ENCODE data around the gene TMEM184B. TPM values are rescaled to one million over a fixed set of nuclear protein-coding genes. Genes with fewer than 3 reads are reported as not detected.

TMEM184B gene
- total and polyA plus RNA-seq, 2 experiments from 2014 or later = 42.2 to 95.1 TPM

DNA sequence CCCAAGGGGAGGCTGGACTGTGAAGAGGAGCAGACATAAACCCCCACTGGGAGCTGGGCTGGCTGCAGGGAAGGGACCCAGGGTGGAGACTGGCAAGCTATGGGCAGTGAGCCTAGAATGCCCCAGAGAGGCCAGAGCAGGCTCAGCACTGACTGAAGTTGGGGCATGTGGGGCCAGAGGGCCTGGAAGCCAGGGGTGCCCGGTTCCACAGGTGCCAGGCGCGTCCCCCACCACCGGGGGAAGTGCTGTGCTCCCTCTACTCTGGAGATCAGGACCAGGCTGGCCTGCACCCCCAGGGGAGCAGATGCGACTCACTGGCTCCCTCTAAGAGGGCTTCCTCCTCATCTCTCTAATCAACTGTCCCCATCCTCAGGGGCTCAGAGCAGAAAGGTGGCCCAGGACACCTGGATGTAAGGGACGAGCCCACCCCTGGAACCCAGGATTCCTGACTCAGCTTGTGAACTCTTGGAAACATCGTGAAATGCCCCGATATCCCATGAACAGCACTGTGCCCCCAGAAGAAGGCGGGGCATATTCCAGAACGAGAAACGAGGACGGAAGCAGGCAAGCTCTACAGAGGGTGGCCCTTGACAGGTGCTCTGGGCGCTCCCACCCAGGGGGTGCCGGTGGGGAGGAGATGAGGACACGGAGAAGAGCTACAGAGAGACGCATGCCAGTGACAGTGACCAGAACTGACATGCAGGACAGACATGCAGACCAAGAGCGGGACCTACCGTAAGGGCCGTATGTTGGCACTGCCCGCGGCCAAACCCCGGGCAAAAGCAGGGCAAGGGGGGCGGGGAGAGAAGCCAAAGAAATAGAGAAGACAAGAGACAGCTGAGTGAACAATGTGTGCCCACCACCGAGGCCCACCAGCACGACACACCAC is 50.7 kb downstream of the TMEM184B start (continued):
- TF ChIP-seq, protein P1, sequence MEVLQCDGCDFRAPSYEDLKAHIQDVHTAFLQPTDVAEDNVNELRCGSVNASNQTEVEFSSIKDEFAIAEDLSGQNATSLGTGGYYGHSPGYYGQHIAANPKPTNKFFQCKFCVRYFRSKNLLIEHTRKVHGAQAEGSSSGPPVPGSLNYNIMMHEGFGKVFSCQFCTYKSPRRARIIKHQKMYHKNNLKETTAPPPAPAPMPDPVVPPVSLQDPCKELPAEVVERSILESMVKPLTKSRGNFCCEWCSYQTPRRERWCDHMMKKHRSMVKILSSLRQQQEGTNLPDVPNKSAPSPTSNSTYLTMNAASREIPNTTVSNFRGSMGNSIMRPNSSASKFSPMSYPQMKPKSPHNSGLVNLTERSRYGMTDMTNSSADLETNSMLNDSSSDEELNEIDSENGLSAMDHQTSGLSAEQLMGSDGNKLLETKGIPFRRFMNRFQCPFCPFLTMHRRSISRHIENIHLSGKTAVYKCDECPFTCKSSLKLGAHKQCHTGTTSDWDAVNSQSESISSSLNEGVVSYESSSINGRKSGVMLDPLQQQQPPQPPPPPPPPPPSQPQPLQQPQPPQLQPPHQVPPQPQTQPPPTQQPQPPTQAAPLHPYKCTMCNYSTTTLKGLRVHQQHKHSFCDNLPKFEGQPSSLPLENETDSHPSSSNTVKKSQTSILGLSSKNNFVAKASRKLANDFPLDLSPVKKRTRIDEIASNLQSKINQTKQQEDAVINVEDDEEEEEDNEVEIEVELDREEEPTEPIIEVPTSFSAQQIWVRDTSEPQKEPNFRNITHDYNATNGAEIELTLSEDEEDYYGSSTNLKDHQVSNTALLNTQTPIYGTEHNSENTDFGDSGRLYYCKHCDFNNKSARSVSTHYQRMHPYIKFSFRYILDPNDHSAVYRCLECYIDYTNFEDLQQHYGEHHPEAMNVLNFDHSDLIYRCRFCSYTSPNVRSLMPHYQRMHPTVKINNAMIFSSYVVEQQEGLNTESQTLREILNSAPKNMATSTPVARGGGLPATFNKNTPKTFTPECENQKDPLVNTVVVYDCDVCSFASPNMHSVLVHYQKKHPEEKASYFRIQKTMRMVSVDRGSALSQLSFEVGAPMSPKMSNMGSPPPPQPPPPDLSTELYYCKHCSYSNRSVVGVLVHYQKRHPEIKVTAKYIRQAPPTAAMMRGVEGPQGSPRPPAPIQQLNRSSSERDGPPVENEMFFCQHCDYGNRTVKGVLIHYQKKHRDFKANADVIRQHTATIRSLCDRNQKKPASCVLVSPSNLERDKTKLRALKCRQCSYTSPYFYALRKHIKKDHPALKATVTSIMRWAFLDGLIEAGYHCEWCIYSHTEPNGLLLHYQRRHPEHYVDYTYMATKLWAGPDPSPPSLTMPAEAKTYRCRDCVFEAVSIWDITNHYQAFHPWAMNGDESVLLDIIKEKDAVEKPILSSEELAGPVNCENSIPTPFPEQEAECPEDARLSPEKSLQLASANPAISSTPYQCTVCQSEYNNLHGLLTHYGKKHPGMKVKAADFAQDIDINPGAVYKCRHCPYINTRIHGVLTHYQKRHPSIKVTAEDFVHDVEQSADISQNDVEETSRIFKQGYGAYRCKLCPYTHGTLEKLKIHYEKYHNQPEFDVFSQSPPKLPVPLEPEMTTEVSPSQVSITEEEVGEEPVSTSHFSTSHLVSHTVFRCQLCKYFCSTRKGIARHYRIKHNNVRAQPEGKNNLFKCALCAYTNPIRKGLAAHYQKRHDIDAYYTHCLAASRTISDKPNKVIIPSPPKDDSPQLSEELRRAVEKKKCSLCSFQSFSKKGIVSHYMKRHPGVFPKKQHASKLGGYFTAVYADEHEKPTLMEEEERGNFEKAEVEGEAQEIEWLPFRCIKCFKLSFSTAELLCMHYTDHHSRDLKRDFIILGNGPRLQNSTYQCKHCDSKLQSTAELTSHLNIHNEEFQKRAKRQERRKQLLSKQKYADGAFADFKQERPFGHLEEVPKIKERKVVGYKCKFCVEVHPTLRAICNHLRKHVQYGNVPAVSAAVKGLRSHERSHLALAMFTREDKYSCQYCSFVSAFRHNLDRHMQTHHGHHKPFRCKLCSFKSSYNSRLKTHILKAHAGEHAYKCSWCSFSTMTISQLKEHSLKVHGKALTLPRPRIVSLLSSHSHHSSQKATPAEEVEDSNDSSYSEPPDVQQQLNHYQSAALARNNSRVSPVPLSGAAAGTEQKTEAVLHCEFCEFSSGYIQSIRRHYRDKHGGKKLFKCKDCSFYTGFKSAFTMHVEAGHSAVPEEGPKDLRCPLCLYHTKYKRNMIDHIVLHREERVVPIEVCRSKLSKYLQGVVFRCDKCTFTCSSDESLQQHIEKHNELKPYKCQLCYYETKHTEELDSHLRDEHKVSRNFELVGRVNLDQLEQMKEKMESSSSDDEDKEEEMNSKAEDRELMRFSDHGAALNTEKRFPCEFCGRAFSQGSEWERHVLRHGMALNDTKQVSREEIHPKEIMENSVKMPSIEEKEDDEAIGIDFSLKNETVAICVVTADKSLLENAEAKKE (CRISPR knock-in tag; IDR thresholded peaks at IDR 0.05) = no peak
- TF ChIP-seq EZH2 (IDR thresholded peaks at IDR 0.05; ENCODE audit: low read depth, unreplicated experiment) (no peak), NANOG (IDR thresholded peaks at IDR 0.05; ENCODE audit: borderline replicate concordance) (no peak)

DNA sequence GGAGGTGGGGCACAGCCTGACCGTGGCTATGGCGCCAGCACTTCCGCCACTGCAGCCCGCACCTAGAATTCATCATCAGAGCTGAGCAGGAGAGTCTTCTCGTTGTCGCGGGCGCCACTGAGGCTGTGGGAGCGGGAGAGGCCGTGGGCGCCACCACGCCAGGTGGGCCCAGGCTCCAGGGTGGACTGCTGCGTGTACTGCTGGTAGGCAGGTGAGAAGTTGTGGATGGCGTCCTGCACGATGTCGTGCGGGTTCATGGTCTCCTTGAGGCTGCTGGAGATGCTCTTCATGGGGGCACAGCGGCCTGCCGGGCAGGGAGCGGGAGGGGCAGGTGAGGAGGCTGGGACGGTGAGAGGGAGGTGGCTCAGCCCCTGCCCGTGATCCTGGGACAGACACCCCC is 51.4 kb downstream of the TMEM184B start:
- no peaks in the 10 kb centered on the region for H3K9me2 ChIP-seq (ENCODE audit: insufficient read depth)
- 0 out of 2 replicates have a peak, but pooled peaks cover 15% of the 10 kb centered on the region for H3F3A ChIP-seq (replicated peaks; ENCODE audit: low read depth)
- H3K27me3 ChIP-seq (ENCODE audit: insufficient read depth) = no peaks in the 10 kb centered on the region
- Mint-ChIP-seq H3K9me3 (peaks cover 3% of the 10 kb centered on the region; the same call in 1 of the 3 replicates), H3K4me3 (no peak overlapping the region), H3K27ac (peak overlapping the region; percentile 48; the same call in 1 of the 2 replicates), H3K36me3 (ENCODE audit: low read depth) (peaks cover 7% of the 10 kb centered on the region), H3K4me1 (peaks cover 28% of the 10 kb centered on the region), H3K27me3 (ENCODE audit: insufficient read depth, low read depth, poor library complexity) (peaks cover 25% of the 10 kb centered on the region)
- H3K79me2 ChIP-seq (replicated peaks; ENCODE audit: insufficient read depth) = no peaks in the 10 kb centered on the region
- no peaks in the 10 kb centered on the region for H3K36me3 ChIP-seq (ENCODE audit: insufficient read depth)
- H3K27ac ChIP-seq (ENCODE audit: low read depth) = no peak overlapping the region
- ATAC-seq (no peak), DNase-seq (ENCODE audit: low spot score) (no peak)
- no peak overlapping the region for H3K4me2 ChIP-seq
- H3K4me3 ChIP-seq = no peak overlapping the region
- peaks cover 18% of the 10 kb centered on the region for H3K4me1 ChIP-seq (ENCODE audit: insufficient read depth)
- no peaks in the 10 kb centered on the region for H4K20me1 ChIP-seq (replicated peaks; ENCODE audit: insufficient read depth)
- no peak overlapping the region for H2AFZ ChIP-seq
- TF ChIP-seq ZNF114 (CRISPR knock-in tag; IDR thresholded peaks at IDR 0.05) (no peak), JUNB (IDR thresholded peaks at IDR 0.05; ENCODE audit: unreplicated experiment) (no peak), EZH2phosphoT487 (IDR thresholded peaks at IDR 0.05; ENCODE audit: unreplicated experiment) (no peak), ZNF331 (CRISPR knock-in tag; IDR thresholded peaks at IDR 0.05; ENCODE audit: low read depth) (no peak), CREB1 (CRISPR knock-in tag; IDR thresholded peaks at IDR 0.05; ENCODE audit: low read depth) (no peak)
- TF ChIP-seq, protein P2, sequence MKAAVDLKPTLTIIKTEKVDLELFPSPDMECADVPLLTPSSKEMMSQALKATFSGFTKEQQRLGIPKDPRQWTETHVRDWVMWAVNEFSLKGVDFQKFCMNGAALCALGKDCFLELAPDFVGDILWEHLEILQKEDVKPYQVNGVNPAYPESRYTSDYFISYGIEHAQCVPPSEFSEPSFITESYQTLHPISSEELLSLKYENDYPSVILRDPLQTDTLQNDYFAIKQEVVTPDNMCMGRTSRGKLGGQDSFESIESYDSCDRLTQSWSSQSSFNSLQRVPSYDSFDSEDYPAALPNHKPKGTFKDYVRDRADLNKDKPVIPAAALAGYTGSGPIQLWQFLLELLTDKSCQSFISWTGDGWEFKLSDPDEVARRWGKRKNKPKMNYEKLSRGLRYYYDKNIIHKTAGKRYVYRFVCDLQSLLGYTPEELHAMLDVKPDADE (IDR thresholded peaks at IDR 0.05) = no peak
- TF ChIP-seq, protein P3, sequence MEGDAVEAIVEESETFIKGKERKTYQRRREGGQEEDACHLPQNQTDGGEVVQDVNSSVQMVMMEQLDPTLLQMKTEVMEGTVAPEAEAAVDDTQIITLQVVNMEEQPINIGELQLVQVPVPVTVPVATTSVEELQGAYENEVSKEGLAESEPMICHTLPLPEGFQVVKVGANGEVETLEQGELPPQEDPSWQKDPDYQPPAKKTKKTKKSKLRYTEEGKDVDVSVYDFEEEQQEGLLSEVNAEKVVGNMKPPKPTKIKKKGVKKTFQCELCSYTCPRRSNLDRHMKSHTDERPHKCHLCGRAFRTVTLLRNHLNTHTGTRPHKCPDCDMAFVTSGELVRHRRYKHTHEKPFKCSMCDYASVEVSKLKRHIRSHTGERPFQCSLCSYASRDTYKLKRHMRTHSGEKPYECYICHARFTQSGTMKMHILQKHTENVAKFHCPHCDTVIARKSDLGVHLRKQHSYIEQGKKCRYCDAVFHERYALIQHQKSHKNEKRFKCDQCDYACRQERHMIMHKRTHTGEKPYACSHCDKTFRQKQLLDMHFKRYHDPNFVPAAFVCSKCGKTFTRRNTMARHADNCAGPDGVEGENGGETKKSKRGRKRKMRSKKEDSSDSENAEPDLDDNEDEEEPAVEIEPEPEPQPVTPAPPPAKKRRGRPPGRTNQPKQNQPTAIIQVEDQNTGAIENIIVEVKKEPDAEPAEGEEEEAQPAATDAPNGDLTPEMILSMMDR (conservative IDR thresholded peaks at IDR 0.05; ENCODE audit: low read depth in 2 of 2) = no peak
- TF ChIP-seq, protein P4, sequence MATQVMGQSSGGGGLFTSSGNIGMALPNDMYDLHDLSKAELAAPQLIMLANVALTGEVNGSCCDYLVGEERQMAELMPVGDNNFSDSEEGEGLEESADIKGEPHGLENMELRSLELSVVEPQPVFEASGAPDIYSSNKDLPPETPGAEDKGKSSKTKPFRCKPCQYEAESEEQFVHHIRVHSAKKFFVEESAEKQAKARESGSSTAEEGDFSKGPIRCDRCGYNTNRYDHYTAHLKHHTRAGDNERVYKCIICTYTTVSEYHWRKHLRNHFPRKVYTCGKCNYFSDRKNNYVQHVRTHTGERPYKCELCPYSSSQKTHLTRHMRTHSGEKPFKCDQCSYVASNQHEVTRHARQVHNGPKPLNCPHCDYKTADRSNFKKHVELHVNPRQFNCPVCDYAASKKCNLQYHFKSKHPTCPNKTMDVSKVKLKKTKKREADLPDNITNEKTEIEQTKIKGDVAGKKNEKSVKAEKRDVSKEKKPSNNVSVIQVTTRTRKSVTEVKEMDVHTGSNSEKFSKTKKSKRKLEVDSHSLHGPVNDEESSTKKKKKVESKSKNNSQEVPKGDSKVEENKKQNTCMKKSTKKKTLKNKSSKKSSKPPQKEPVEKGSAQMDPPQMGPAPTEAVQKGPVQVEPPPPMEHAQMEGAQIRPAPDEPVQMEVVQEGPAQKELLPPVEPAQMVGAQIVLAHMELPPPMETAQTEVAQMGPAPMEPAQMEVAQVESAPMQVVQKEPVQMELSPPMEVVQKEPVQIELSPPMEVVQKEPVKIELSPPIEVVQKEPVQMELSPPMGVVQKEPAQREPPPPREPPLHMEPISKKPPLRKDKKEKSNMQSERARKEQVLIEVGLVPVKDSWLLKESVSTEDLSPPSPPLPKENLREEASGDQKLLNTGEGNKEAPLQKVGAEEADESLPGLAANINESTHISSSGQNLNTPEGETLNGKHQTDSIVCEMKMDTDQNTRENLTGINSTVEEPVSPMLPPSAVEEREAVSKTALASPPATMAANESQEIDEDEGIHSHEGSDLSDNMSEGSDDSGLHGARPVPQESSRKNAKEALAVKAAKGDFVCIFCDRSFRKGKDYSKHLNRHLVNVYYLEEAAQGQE (IDR thresholded peaks at IDR 0.05; ENCODE audit: unreplicated experiment) = no peak

Data from GM23338 (cell line).